ENCODE results near the gene CD34.

CD34 gene

GRCh38 chr1:207868251-207868773 lies 42.6 kb downstream of the CD34 start:
- DNase-seq = no peak
- Histone ChIP-seq H3K14ac (ENCODE audit: low read length) (no peak overlapping the region), H4K8ac (ENCODE audit: low read depth, low read length) (peak overlapping the region; percentile 77), H2AK5ac (ENCODE audit: low read length) (no peak overlapping the region), H2BK5ac (ENCODE audit: low read depth, low read length, poor library complexity) (no peak overlapping the region), H3K79me1 (ENCODE audit: low read length) (no peaks in the 10 kb centered on the region), H4K91ac (ENCODE audit: low read depth, low read length) (peak overlapping the region; percentile 7), H3K23ac (ENCODE audit: low read length) (no peak overlapping the region), H3K4me2 (ENCODE audit: low read length) (peak overlapping the region; percentile 92), H2AFZ (ENCODE audit: insufficient read depth, low read length, poor library complexity) (no peak overlapping the region), H3K36me3 (ENCODE audit: control insufficient read depth in 1 of 2, insufficient read depth in 2 of 2, low read length in 2 of 2) (no peaks in the 10 kb centered on the region), H4K12ac (ENCODE audit: low read depth, low read length) (peak overlapping the region; percentile 69), H3K18ac (ENCODE audit: low read length) (peak overlapping the region; percentile 11), H3K9me3 (ENCODE audit: insufficient read depth, low read depth, low read length) (no peaks in the 10 kb centered on the region), H2BK12ac (ENCODE audit: low read length) (no peak overlapping the region), H3K79me2 (ENCODE audit: control insufficient read depth, insufficient read depth, low read length, poor library complexity) (no peaks in the 10 kb centered on the region), H3K27me3 (ENCODE audit: insufficient read depth, low read length) (no peaks in the 10 kb centered on the region), H2BK120ac (ENCODE audit: insufficient read depth, low read length, poor library complexity) (no peak overlapping the region), H3K4me1 (ENCODE audit: control insufficient read depth in 1 of 2, insufficient read depth in 2 of 2, low read length in 2 of 2) (peaks cover 8 to 12% of the 10 kb centered on the region in 2 experiments), H3K4me3 (ENCODE audit: low read depth, low read length) (peak overlapping the region; percentile 73), H3K9ac (ENCODE audit: low read length) (no peak overlapping the region), H3K27ac (ENCODE audit: low read depth, low read length) (no peak overlapping the region), H3K4ac (ENCODE audit: low read depth, low read length) (no peak overlapping the region)
- WGBS (ENCODE audit: extremely low coverage, insufficient coverage, insufficient read length) = no CpG with 5 or more reads among the region's 24 CpGs

GRCh38 chr1:207867136-207868109 lies 43.5 kb downstream of the CD34 start:
- H3K18ac ChIP-seq (ENCODE audit: low read length) = no peak overlapping the region
- H3K79me2 ChIP-seq (ENCODE audit: control insufficient read depth, insufficient read depth, low read length, poor library complexity) = no peaks in the 10 kb centered on the region
- no peak overlapping the region for H3K4me2 ChIP-seq (ENCODE audit: low read length)
- H2BK12ac ChIP-seq (ENCODE audit: low read length) = no peak overlapping the region
- H3K23ac ChIP-seq (ENCODE audit: low read length) = no peak overlapping the region
- no peak overlapping the region for H4K91ac ChIP-seq (ENCODE audit: low read depth, low read length)
- no peak overlapping the region for H4K12ac ChIP-seq (ENCODE audit: low read depth, low read length)
- no peak overlapping the region for H2AFZ ChIP-seq (ENCODE audit: insufficient read depth, low read length, poor library complexity)
- no peaks in the 10 kb centered on the region for H3K79me1 ChIP-seq (ENCODE audit: low read length)
- no peak overlapping the region for H2AK5ac ChIP-seq (ENCODE audit: low read length)
- H3K27me3 ChIP-seq (ENCODE audit: insufficient read depth, low read length) = no peaks in the 10 kb centered on the region
- H3K36me3 ChIP-seq (ENCODE audit: control insufficient read depth in 1 of 2, insufficient read depth in 2 of 2, low read length in 2 of 2) = no peaks in the 10 kb centered on the region
- DNase-seq = no peak
- no CpG with 5 or more reads among the region's 19 CpGs for WGBS (ENCODE audit: extremely low coverage, insufficient coverage, insufficient read length)
- H4K8ac ChIP-seq (ENCODE audit: low read depth, low read length) = no peak overlapping the region
- H3K4me3 ChIP-seq (ENCODE audit: low read depth, low read length) = no peak overlapping the region
- H2BK5ac ChIP-seq (ENCODE audit: low read depth, low read length, poor library complexity) = no peak overlapping the region
- H2BK120ac ChIP-seq (ENCODE audit: insufficient read depth, low read length, poor library complexity) = no peak overlapping the region
- no peak overlapping the region for H3K27ac ChIP-seq (ENCODE audit: low read depth, low read length)
- H3K14ac ChIP-seq (ENCODE audit: low read length) = no peak overlapping the region
- H3K9ac ChIP-seq (ENCODE audit: low read length) = no peak overlapping the region
- peaks cover 8 to 12% of the 10 kb centered on the region in 2 experiments for H3K4me1 ChIP-seq (ENCODE audit: control insufficient read depth in 1 of 2, insufficient read depth in 2 of 2, low read length in 2 of 2)
- no peaks in the 10 kb centered on the region for H3K9me3 ChIP-seq (ENCODE audit: insufficient read depth, low read depth, low read length)
- H3K4ac ChIP-seq (ENCODE audit: low read depth, low read length) = no peak overlapping the region

- H2BK120ac ChIP-seq (ENCODE audit: insufficient read depth, low read length, poor library complexity) = no peak overlapping the region
- H3K27me3 ChIP-seq (ENCODE audit: insufficient read depth, low read length) = no peaks in the 10 kb centered on the region
- peak overlapping the region; percentile 42 for H3K18ac ChIP-seq (ENCODE audit: low read length)
- no peak overlapping the region for H3K9ac ChIP-seq (ENCODE audit: low read length)
- H3K4ac ChIP-seq (ENCODE audit: low read depth, low read length) = no peak overlapping the region
- no peak overlapping the region for H4K8ac ChIP-seq (ENCODE audit: low read depth, low read length)
- peak overlapping the region; percentile 42 for H3K14ac ChIP-seq (ENCODE audit: low read length)
- H3K9me3 ChIP-seq (ENCODE audit: insufficient read depth, low read depth, low read length) = no peaks in the 10 kb centered on the region
- H3K27ac ChIP-seq (ENCODE audit: low read depth, low read length) = no peak overlapping the region
- no peak overlapping the region for H4K12ac ChIP-seq (ENCODE audit: low read depth, low read length)
- peak overlapping the region; percentile 38 for H2BK12ac ChIP-seq (ENCODE audit: low read length)
- no peaks in the 10 kb centered on the region for H3K36me3 ChIP-seq (ENCODE audit: control insufficient read depth in 1 of 2, insufficient read depth in 2 of 2, low read length in 2 of 2)
- H3K79me1 ChIP-seq (ENCODE audit: low read length) = no peaks in the 10 kb centered on the region
- no peak overlapping the region for H2BK5ac ChIP-seq (ENCODE audit: low read depth, low read length, poor library complexity)
- H3K4me3 ChIP-seq (ENCODE audit: low read depth, low read length) = no peak overlapping the region
- no peak overlapping the region for H3K4me2 ChIP-seq (ENCODE audit: low read length)
- no peak overlapping the region for H3K23ac ChIP-seq (ENCODE audit: low read length)
- H2AK5ac ChIP-seq (ENCODE audit: low read length) = peak overlapping the region; percentile 43
- peak overlapping the region; percentile 5 for H4K91ac ChIP-seq (ENCODE audit: low read depth, low read length)
- no CpG with 5 or more reads among the region's 9 CpGs for WGBS (ENCODE audit: extremely low coverage, insufficient coverage, insufficient read length)
- H3K79me2 ChIP-seq (ENCODE audit: control insufficient read depth, insufficient read depth, low read length, poor library complexity) = no peaks in the 10 kb centered on the region
- DNase-seq = peak; percentile 18 to 47
- peak overlapping the region; percentile 13 for H2AFZ ChIP-seq (ENCODE audit: insufficient read depth, low read length, poor library complexity)
- H3K4me1 ChIP-seq (ENCODE audit: control insufficient read depth in 1 of 2, insufficient read depth in 2 of 2, low read length in 2 of 2) = peaks cover 8 to 12% of the 10 kb centered on the region in 2 experiments
Measured at GRCh38 chr1:207866471-207867135, 44.3 kb downstream of the CD34 start.

- no peak overlapping the region for H3K9ac ChIP-seq (ENCODE audit: low read length)
- no peak overlapping the region for H3K18ac ChIP-seq (ENCODE audit: low read length)
- H3K4me1 ChIP-seq (ENCODE audit: control insufficient read depth in 1 of 2, insufficient read depth in 2 of 2, low read length in 2 of 2) = peaks cover 9 to 12% of the 10 kb centered on the region in 2 experiments
- H2AK5ac ChIP-seq (ENCODE audit: low read length) = no peak overlapping the region
- no peaks in the 10 kb centered on the region for H3K9me3 ChIP-seq (ENCODE audit: insufficient read depth, low read depth, low read length)
- H4K12ac ChIP-seq (ENCODE audit: low read depth, low read length) = no peak overlapping the region
- H3K27me3 ChIP-seq (ENCODE audit: insufficient read depth, low read length) = no peaks in the 10 kb centered on the region
- no peak overlapping the region for H3K27ac ChIP-seq (ENCODE audit: low read depth, low read length)
- H3K4me2 ChIP-seq (ENCODE audit: low read length) = no peak overlapping the region
- H3K14ac ChIP-seq (ENCODE audit: low read length) = no peak overlapping the region
- no peak overlapping the region for H2BK5ac ChIP-seq (ENCODE audit: low read depth, low read length, poor library complexity)
- no peak overlapping the region for H4K8ac ChIP-seq (ENCODE audit: low read depth, low read length)
- no peaks in the 10 kb centered on the region for H3K79me1 ChIP-seq (ENCODE audit: low read length)
- no peak overlapping the region for H2BK12ac ChIP-seq (ENCODE audit: low read length)
- no peak for DNase-seq
- H3K4me3 ChIP-seq (ENCODE audit: low read depth, low read length) = no peak overlapping the region
- no CpG with 5 or more reads among the region's 8 CpGs for WGBS (ENCODE audit: extremely low coverage, insufficient coverage, insufficient read length)
- no peak overlapping the region for H4K91ac ChIP-seq (ENCODE audit: low read depth, low read length)
- H3K36me3 ChIP-seq (ENCODE audit: control insufficient read depth in 1 of 2, insufficient read depth in 2 of 2, low read length in 2 of 2) = no peaks in the 10 kb centered on the region
- no peaks in the 10 kb centered on the region for H3K79me2 ChIP-seq (ENCODE audit: control insufficient read depth, insufficient read depth, low read length, poor library complexity)
- peak overlapping the region; percentile 10 for H2BK120ac ChIP-seq (ENCODE audit: insufficient read depth, low read length, poor library complexity)
- peak overlapping the region; percentile 66 for H3K23ac ChIP-seq (ENCODE audit: low read length)
- H3K4ac ChIP-seq (ENCODE audit: low read depth, low read length) = no peak overlapping the region
- no peak overlapping the region for H2AFZ ChIP-seq (ENCODE audit: insufficient read depth, low read length, poor library complexity)
Measured at GRCh38 chr1:207863893-207864535, 46.9 kb downstream of the CD34 start.

All from trophoblast cell (in vitro differentiated cells and primary cell).